ENCODE measurements around the gene DIAPH2.

Gene DIAPH2

GRCh38 chrX:96982161-96982560 is 297.5 kb downstream of the DIAPH2 start:
- POLR2A ChIA-PET: no interaction called here
- Histone ChIP-seq H3K27ac (ENCODE audit: extremely low read depth, low read depth, low read length) (no peak overlapping the region), H3K4me3 (ENCODE audit: low read depth, low read length) (no peak overlapping the region), H3K9me3 (ENCODE audit: control insufficient read depth, insufficient read depth, low read depth, low read length) (no peaks in the 10 kb centered on the region), H3K36me3 (ENCODE audit: control insufficient read depth in 2 of 2, insufficient read depth in 1 of 2, low read length in 2 of 2) (no peaks in the 10 kb centered on the region), H3K4me1 (ENCODE audit: control insufficient read depth, insufficient read depth, low read length) (no peaks in the 10 kb centered on the region)
- no peak for TF ChIP-seq ZNF366 (tag by site-specific recombination; conservative IDR thresholded peaks at IDR 0.05)
- no peak for TF ChIP-seq EGR2 (tag by site-specific recombination; IDR thresholded peaks at IDR 0.05; ENCODE audit: low read depth)
- TF ChIP-seq SALL2 (tag by site-specific recombination; IDR thresholded peaks at IDR 0.05; ENCODE audit: borderline replicate concordance): no peak
- TF ChIP-seq ZNF302 (tag by site-specific recombination; IDR thresholded peaks at IDR 0.05; ENCODE audit: low read depth): no peak
- no peak for TF ChIP-seq PATZ1 (tag by site-specific recombination; IDR thresholded peaks at IDR 0.05)
- no peak for TF ChIP-seq ZNF114 (tag by site-specific recombination; IDR thresholded peaks at IDR 0.05)
- TF ChIP-seq ZNF521 (tag by site-specific recombination; IDR thresholded peaks at IDR 0.05): no peak
- TF ChIP-seq ZNF157 (tag by site-specific recombination; IDR thresholded peaks at IDR 0.05): no peak
- TF ChIP-seq ZNF140 (tag by site-specific recombination; IDR thresholded peaks at IDR 0.05): no peak
- no peak for TF ChIP-seq ZNF571 (tag by site-specific recombination; IDR thresholded peaks at IDR 0.05)
- no peak for TF ChIP-seq ZNF16 (tag by site-specific recombination; IDR thresholded peaks at IDR 0.05; ENCODE audit: low read depth)
- no peak for TF ChIP-seq ZNF560 (tag by site-specific recombination; IDR thresholded peaks at IDR 0.05; ENCODE audit: borderline replicate concordance)
- TF ChIP-seq ZNF704 (tag by site-specific recombination; IDR thresholded peaks at IDR 0.05): no peak
- no peak for TF ChIP-seq GLIS1 (tag by site-specific recombination; IDR thresholded peaks at IDR 0.05)
- no peak for TF ChIP-seq ZNF558 (tag by site-specific recombination; IDR thresholded peaks at IDR 0.05)
- CTCF ChIA-PET: no interaction called here

- Histone ChIP-seq H3K4me3 (ENCODE audit: low read depth, low read length) (no peak overlapping the region), H3K9me3 (ENCODE audit: control insufficient read depth, insufficient read depth, low read depth, low read length) (no peaks in the 10 kb centered on the region), H3K36me3 (ENCODE audit: control insufficient read depth in 2 of 2, insufficient read depth in 1 of 2, low read length in 2 of 2) (no peaks in the 10 kb centered on the region), H3K27ac (ENCODE audit: extremely low read depth, low read depth, low read length) (no peak overlapping the region), H3K4me1 (ENCODE audit: control insufficient read depth, insufficient read depth, low read length) (no peaks in the 10 kb centered on the region)
- ChIA-PET CTCF (no interaction called here), POLR2A (no interaction called here)
- TF ChIP-seq MZF1 (tag by site-specific recombination; IDR thresholded peaks at IDR 0.05; ENCODE audit: borderline replicate concordance) (no peak), KLF1 (tag by site-specific recombination; IDR thresholded peaks at IDR 0.05) (no peak), TCF7L2 (IDR thresholded peaks at IDR 0.05; ENCODE audit: borderline replicate concordance, low read depth, low read length) (no peak), ZNF558 (tag by site-specific recombination; IDR thresholded peaks at IDR 0.05) (no peak), ZSCAN5A (tag by site-specific recombination; IDR thresholded peaks at IDR 0.05) (no peak), ZNF140 (tag by site-specific recombination; IDR thresholded peaks at IDR 0.05) (no peak), ZNF561 (tag by site-specific recombination; IDR thresholded peaks at IDR 0.05; ENCODE audit: borderline replicate concordance) (no peak), SP3 (tag by site-specific recombination; IDR thresholded peaks at IDR 0.05) (no peak), ZNF596 (tag by site-specific recombination; IDR thresholded peaks at IDR 0.05) (no peak), KLF16 (tag by site-specific recombination; IDR thresholded peaks at IDR 0.05) (no peak), ZNF324 (tag by site-specific recombination; IDR thresholded peaks at IDR 0.05) (no peak), ZNF302 (tag by site-specific recombination; IDR thresholded peaks at IDR 0.05; ENCODE audit: low read depth) (no peak), ZNF629 (tag by site-specific recombination; IDR thresholded peaks at IDR 0.05) (no peak), ZNF521 (tag by site-specific recombination; IDR thresholded peaks at IDR 0.05) (no peak), ZNF645 (tag by site-specific recombination; IDR thresholded peaks at IDR 0.05) (no peak), ZNF548 (tag by site-specific recombination; IDR thresholded peaks at IDR 0.05) (no peak)
These were observed 299.9 kb downstream of the DIAPH2 start for GRCh38 chrX:96984538-96984937.

All from HEK293 (cell line).